ENCODE results near the gene DDX54. TPM values are rescaled to one million over a fixed set of nuclear protein-coding genes. Genes with fewer than 3 reads are reported as not detected.

Gene DDX54
- total and polyA plus RNA-seq, 5 experiments from 2014 or later: 17.9 to 81.8 (median 38.2) TPM

DNA sequence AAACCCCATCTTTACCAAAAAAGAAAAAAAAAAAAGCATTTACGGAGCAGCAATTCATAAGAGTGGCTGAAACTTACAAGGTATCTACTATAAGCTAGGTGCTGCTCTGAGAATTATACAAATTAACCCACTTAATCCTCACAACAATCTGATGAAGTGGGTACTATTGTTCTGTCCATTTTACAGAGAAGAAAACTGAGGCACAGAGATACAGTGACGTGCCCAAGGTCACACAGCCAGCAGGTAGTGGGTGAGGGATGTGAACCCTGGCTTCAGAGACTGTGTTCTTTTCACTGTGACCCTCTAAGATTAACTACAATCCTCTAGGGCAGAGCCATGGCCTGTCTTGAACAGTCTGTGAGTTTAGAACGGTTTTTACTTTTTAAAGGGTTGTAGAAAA lies 3.3 kb downstream of the DDX54 start:
- DNase-seq (no peak), ATAC-seq (no peak)
- H3K4me1 Mint-ChIP-seq: peaks cover 13 to 38% (median 31%) of the 10 kb centered on the region in 4 donors
- no peaks in the 10 kb centered on the region for H3K27me3 Mint-ChIP-seq
- peak overlapping the region in 8 of 10 donors; percentile 12 to 63 (median 45) for H3K27ac Mint-ChIP-seq
- peaks cover 4 to 52% (median 19%) of the 10 kb centered on the region in 3 donors for H3K36me3 Mint-ChIP-seq
- H3K4me3 Mint-ChIP-seq: peak overlapping the region in 1 of 10 donors; percentile 45
- POLR2A ChIA-PET: interaction anchor here (0.7 kb wide), 1 partner anchor 92 kb away, joined by 3 read pairs; no protein-coding TSS in a partner anchor
- H3K9me3 Mint-ChIP-seq: no peaks in the 10 kb centered on the region

DNA sequence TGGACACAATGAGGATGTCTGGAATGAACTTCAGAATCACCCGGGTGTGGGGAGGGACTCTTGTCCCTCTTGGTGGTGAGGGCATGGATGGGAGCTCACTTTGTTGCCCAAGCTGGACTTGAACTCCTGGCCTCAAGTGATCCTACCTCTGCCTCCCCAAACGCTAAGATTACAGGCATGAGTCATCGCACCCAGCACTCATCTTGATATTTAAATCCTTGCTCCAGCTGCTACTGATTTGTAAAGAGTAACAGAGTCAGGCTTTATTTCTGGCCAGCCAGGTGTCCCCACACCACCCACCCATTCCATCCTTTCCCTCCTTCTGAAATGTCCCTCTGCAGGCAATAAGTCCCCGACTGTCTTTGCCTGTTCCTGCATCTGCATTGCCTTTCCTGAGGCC lies 4.9 kb downstream of the DDX54 start:
- ATAC-seq: no peak
- no peaks in the 10 kb centered on the region for H3K27me3 Mint-ChIP-seq
- no peak overlapping the region for H3K4me3 Mint-ChIP-seq
- H3K9me3 Mint-ChIP-seq: no peaks in the 10 kb centered on the region
- POLR2A ChIA-PET: no interaction called here
- peaks cover 5 to 27% (median 20%) of the 10 kb centered on the region in 4 donors for H3K4me1 Mint-ChIP-seq
- no peak for DNase-seq
- H3K36me3 Mint-ChIP-seq: peaks cover 4 to 68% (median 24%) of the 10 kb centered on the region in 3 donors
- no peak overlapping the region for H3K27ac Mint-ChIP-seq

DNA sequence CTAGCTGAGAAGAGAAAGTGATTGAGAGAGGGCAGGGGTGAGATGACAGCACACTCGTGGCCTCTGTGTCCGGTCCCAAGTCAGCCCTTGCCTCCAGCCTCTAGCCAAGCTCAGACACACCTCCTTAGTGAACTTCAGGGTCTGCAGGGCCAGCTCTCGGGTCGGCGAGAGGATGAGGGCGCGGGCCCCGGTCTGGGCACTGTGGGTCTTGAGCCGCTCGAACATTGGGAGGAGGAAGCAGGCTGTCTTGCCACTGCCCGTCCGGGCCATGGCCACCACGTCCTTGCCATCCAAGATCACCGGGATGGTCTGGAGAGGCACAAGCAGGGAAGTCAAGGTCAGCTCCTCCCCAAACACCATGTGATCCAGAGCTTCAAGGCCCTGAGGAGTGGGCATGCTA lies 6.3 kb downstream of the DDX54 start:
- peak overlapping the region in 3 of 10 donors; percentile 29 to 72 (median 31) for H3K27ac Mint-ChIP-seq
- H3K4me1 Mint-ChIP-seq: peaks cover 7 to 24% (median 21%) of the 10 kb centered on the region in 4 donors
- DNase-seq (no peak), ATAC-seq (no peak)
- no peaks in the 10 kb centered on the region for H3K27me3 Mint-ChIP-seq
- POLR2A ChIA-PET: no interaction called here
- H3K4me3 Mint-ChIP-seq: no peak overlapping the region
- no peaks in the 10 kb centered on the region for H3K9me3 Mint-ChIP-seq
- peaks cover 4 to 77% (median 29%) of the 10 kb centered on the region in 3 donors for H3K36me3 Mint-ChIP-seq

DNA sequence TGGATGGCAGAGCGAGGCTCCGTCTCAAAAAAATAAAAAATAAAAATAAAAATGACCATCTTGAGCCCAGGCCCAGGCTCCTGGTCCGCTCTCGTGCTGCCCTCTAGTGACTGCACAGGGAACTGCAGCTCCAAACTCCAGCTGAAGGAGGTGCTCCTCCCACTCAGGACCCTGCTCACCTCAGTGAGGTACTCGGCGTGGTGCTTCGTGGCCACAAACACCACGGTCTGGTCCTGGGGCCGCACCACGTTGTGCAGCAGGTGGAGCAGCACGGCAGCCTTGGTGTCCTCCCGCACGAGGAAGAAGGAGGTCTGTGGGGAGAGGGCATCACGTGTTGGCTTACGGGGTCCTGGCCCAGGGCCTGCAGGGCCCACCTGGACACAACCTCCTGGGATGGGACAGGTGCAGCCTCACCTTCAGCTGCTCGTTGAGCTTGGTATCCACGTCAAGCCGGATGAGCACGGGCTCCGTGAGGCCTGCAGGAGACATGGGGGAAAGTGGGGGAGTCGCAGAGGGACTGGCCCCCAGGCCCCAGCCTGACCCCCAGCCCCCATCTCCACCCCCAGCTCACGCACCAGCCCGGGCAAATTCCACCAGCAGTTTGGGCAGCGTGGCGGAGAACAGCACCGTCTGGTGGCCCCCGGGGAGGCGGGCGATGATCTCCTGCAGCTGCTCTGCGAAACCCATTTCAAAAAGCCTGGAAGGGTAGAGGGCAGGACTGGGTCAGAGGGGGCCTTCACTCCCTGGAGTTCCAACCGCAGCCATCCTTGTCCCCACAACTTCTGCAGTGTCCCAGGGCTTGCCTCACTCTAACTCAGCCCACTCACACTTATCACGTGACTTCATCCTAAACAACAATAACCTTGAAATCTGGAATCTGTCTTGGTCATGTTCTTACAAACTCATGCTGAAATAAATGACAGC lies 10.6 kb downstream of the DDX54 start:
- peaks cover 2 to 17% (median 7%) of the 10 kb centered on the region in 4 donors for H3K4me1 Mint-ChIP-seq
- peak; percentile 80 to 88 for ATAC-seq
- peak; percentile 53 to 83 (median 72) for DNase-seq
- peak overlapping the region in 1 of 10 donors; percentile 24 for H3K4me3 Mint-ChIP-seq
- no peaks in the 10 kb centered on the region for H3K27me3 Mint-ChIP-seq
- H3K27ac Mint-ChIP-seq: peak overlapping the region in 4 of 10 donors; percentile 35 to 81 (median 67)
- no peaks in the 10 kb centered on the region for H3K9me3 Mint-ChIP-seq
- POLR2A ChIA-PET: interaction anchor here (1.0 kb wide), 2 partner anchors 11 to 125 kb away, joined by 4 read pairs; partner anchors contain the start of gene RITA1
- H3K36me3 Mint-ChIP-seq: peaks cover 11 to 96% (median 55%) of the 10 kb centered on the region in 3 donors

DNA sequence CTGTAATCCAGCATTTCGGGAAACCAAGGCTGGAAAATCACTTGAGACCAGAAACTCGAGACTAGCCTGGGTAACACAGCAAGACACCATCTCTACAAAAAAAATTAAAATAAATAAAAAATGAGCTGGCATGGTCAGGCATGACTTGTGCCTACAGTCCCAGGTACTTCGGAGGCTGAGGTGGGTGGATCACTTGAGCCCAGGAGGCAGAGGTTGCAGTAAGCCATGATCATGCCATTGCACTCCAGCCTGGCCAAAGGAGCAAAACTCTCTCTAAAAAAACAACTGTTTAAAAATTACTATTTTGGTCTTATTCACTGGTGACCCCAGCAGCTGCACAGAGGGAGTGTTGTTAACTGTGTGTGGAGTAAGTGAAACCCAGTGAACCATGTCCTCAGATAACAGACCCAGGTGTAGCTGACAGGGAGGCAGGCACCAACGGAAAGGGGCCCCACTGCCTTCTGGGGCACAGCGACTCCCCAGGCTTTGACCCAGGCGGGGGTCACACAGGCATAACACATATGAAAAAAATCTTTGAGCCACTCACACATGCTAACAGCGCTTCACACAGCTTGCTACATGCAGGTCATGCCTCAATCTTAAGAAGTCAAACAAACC lies 12.1 kb downstream of the DDX54 start:
- H3K4me1 Mint-ChIP-seq: peaks cover 2 to 17% (median 7%) of the 10 kb centered on the region in 4 donors
- no peaks in the 10 kb centered on the region for H3K27me3 Mint-ChIP-seq
- peak overlapping the region in 2 of 10 donors; percentile 62 to 63 for H3K27ac Mint-ChIP-seq
- DNase-seq: peak in 1 of 10 donors; percentile 38
- H3K4me3 Mint-ChIP-seq: peak overlapping the region in 1 of 10 donors; percentile 25
- no peaks in the 10 kb centered on the region for H3K9me3 Mint-ChIP-seq
- ATAC-seq: no peak
- H3K36me3 Mint-ChIP-seq: peaks cover 11 to 95% (median 55%) of the 10 kb centered on the region in 3 donors
- POLR2A ChIA-PET: no interaction called here

- POLR2A ChIA-PET: no interaction called here
- Mint-ChIP-seq H3K4me3 (peak overlapping the region in 1 of 10 donors; percentile 5), H3K9me3 (no peaks in the 10 kb centered on the region), H3K27ac (peak overlapping the region in 1 of 10 donors; percentile 1), H3K4me1 (peaks cover 2 to 17% (median 7%) of the 10 kb centered on the region in 4 donors), H3K27me3 (no peaks in the 10 kb centered on the region), H3K36me3 (peaks cover 7 to 89% (median 45%) of the 10 kb centered on the region in 3 donors)
- no peak for DNase-seq
- no peak for ATAC-seq
Observed at GRCh38 chr12:113172185-113172584, 13.1 kb downstream of the DDX54 start.

- H3K4me1 Mint-ChIP-seq: peaks cover 2 to 17% (median 7%) of the 10 kb centered on the region in 4 donors
- POLR2A ChIA-PET: no interaction called here
- peaks cover 7 to 89% (median 41%) of the 10 kb centered on the region in 3 donors for H3K36me3 Mint-ChIP-seq
- H3K27me3 Mint-ChIP-seq: no peaks in the 10 kb centered on the region
- no peak for DNase-seq
- no peak for ATAC-seq
- H3K4me3 Mint-ChIP-seq: no peak overlapping the region
- no peaks in the 10 kb centered on the region for H3K9me3 Mint-ChIP-seq
- no peak overlapping the region for H3K27ac Mint-ChIP-seq
Observed at GRCh38 chr12:113171543-113171942, 13.7 kb downstream of the DDX54 start.

DNA sequence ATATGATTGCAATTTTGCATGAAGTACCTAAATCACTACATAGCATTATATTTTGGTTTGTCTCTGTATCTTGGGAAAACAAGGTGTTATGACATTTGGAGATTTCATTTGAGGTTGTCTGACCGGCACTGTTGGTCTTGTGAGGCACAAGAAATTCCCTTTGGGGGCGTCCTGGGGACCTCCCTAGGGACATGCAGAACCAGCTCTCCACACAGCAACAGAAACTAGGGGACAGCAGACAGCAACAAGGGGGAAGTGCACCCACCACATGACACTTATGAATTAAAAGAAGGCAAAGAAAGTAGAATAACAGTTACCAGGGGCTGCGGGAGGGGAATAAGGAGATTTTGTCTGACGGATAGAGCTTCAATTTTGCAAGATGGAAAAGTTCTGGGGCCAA lies 14.4 kb downstream of the DDX54 start:
- H3K27ac Mint-ChIP-seq: peak overlapping the region in 1 of 10 donors; percentile 77
- no peaks in the 10 kb centered on the region for H3K9me3 Mint-ChIP-seq
- H3K4me1 Mint-ChIP-seq: peaks cover 2 to 17% (median 7%) of the 10 kb centered on the region in 4 donors
- POLR2A ChIA-PET: no interaction called here
- ATAC-seq (no peak), DNase-seq (no peak)
- H3K36me3 Mint-ChIP-seq: peaks cover 7 to 89% (median 42%) of the 10 kb centered on the region in 3 donors
- H3K27me3 Mint-ChIP-seq: no peaks in the 10 kb centered on the region
- no peak overlapping the region for H3K4me3 Mint-ChIP-seq

- DNase-seq (no peak), ATAC-seq (no peak)
- no peaks in the 10 kb centered on the region for H3K27me3 Mint-ChIP-seq
- H3K36me3 Mint-ChIP-seq: peaks cover 7 to 87% (median 44%) of the 10 kb centered on the region in 3 donors
- no peaks in the 10 kb centered on the region for H3K9me3 Mint-ChIP-seq
- no peak overlapping the region for H3K4me3 Mint-ChIP-seq
- peaks cover 2 to 17% (median 8%) of the 10 kb centered on the region in 4 donors for H3K4me1 Mint-ChIP-seq
- H3K27ac Mint-ChIP-seq: peak overlapping the region in 1 of 10 donors; percentile 77
- POLR2A ChIA-PET: no interaction called here
Observed at GRCh38 chr12:113170457-113170856, 14.8 kb downstream of the DDX54 start.

DNA sequence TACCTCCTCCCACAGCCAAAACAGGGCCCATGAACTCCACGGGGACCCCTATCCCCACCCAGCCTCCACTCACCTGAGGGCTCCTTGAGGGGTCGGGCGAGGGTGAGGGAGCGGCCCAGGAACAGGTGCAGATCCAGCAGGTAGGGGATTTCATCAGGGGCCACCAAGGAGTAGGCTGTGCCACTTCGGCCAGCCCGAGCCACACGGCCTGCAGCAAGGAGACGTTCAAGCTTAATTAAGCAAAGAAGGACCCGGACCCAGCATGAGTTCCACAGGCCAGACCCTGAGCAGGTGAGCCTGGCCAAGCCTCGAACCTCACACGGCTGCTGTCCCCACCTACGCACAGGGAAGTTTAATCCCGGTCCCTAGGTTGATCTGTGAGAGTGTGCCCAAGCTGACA lies 15.6 kb downstream of the DDX54 start:
- Mint-ChIP-seq H3K36me3 (peaks cover 7 to 87% (median 40%) of the 10 kb centered on the region in 3 donors), H3K4me3 (no peak overlapping the region), H3K4me1 (peaks cover 2 to 17% (median 5%) of the 10 kb centered on the region in 4 donors), H3K27me3 (no peaks in the 10 kb centered on the region), H3K9me3 (no peaks in the 10 kb centered on the region), H3K27ac (no peak overlapping the region)
- POLR2A ChIA-PET: no interaction called here
- ATAC-seq (no peak), DNase-seq (no peak)

- ATAC-seq (no peak), DNase-seq (no peak)
- Mint-ChIP-seq H3K36me3 (peaks cover 7 to 84% (median 41%) of the 10 kb centered on the region in 3 donors), H3K27ac (no peak overlapping the region), H3K27me3 (no peaks in the 10 kb centered on the region), H3K4me3 (no peak overlapping the region), H3K9me3 (no peaks in the 10 kb centered on the region), H3K4me1 (peaks cover 0 to 11% (median 2%) of the 10 kb centered on the region in 4 donors)
- POLR2A ChIA-PET: no interaction called here
Observed at GRCh38 chr12:113167868-113168267, 17.4 kb downstream of the DDX54 start.

DNA sequence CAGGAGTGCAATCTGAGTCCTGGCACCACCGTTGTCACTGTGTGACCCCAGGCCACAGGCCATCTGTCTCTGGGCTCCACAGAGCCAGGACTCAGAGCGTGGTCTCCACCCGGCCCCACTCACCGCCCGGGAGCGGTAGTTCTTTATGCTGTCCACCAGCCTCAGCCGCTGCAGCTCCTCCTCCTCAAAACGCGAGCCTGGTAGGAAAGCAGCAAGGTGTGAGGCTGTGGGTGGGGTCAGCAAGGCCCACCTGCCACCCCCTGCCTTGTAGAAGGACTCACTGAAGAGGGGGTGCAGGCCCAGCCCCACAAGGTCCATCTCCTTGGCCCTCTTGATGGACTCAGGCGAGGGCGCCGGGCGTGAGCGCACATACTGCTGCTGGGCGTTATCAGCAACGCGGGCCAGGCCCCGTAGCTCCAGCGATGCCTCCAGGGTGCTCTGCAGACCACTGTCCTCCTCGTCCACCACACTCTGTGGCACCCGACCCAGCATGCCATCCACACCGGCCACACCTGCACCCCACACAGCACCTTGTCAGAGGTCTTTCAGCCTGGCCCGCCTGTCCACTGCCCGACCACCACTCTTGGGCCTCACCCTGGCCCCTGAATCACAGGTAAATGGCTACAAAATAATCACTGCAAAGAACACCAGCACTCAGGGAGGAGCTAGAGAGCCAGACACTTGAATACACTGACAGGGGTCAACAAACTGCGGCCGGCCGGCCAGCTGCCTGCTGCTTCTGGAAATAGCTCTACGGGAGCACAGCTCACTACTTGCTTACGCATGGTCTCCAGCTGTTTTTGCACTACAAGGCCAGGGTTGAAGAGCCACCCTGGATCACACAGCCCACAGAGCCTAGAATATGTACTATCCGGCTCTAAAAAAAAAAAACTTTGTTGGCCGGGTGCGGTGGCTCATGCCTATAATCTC lies 19.5 kb downstream of the DDX54 start:
- peaks cover 2 to 80% (median 31%) of the 10 kb centered on the region in 3 donors for H3K36me3 Mint-ChIP-seq
- POLR2A ChIA-PET: no interaction called here
- H3K27ac Mint-ChIP-seq: peak overlapping the region in 1 of 10 donors; percentile 10
- DNase-seq: no peak
- H3K4me1 Mint-ChIP-seq: peaks cover 0 to 2% (median 0%) of the 10 kb centered on the region in 4 donors
- H3K9me3 Mint-ChIP-seq: no peaks in the 10 kb centered on the region
- H3K4me3 Mint-ChIP-seq: no peak overlapping the region
- ATAC-seq: no peak
- no peaks in the 10 kb centered on the region for H3K27me3 Mint-ChIP-seq

Data from naive thymus-derived CD8-positive, alpha-beta T cell (primary cell).